Activated naive CD4-positive, alpha-beta T cell treated with anti-CD3 and anti-CD28 coated beads, Interleukin-2, amount 10 ng/mL, durations not matched to agents 5 hours and 36 hours (primary cell): ENCODE data around the gene SUSD6. TPM values are rescaled to one million over a fixed set of nuclear protein-coding genes. Genes with fewer than 3 reads are reported as not detected.

Source experiments
- total RNA-seq, 2 experiments: library from RNA; stranded (reverse); gene quantifications; one replicate each; pipeline ENCODE4 v1.2.3, GENCODE V29; 2021

The SUSD6 gene, protein sequence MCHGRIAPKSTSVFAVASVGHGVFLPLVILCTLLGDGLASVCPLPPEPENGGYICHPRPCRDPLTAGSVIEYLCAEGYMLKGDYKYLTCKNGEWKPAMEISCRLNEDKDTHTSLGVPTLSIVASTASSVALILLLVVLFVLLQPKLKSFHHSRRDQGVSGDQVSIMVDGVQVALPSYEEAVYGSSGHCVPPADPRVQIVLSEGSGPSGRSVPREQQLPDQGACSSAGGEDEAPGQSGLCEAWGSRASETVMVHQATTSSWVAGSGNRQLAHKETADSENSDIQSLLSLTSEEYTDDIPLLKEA
- 10 to 100 TPM; 45.3 to 47.5 TPM for total RNA-seq

DNA sequence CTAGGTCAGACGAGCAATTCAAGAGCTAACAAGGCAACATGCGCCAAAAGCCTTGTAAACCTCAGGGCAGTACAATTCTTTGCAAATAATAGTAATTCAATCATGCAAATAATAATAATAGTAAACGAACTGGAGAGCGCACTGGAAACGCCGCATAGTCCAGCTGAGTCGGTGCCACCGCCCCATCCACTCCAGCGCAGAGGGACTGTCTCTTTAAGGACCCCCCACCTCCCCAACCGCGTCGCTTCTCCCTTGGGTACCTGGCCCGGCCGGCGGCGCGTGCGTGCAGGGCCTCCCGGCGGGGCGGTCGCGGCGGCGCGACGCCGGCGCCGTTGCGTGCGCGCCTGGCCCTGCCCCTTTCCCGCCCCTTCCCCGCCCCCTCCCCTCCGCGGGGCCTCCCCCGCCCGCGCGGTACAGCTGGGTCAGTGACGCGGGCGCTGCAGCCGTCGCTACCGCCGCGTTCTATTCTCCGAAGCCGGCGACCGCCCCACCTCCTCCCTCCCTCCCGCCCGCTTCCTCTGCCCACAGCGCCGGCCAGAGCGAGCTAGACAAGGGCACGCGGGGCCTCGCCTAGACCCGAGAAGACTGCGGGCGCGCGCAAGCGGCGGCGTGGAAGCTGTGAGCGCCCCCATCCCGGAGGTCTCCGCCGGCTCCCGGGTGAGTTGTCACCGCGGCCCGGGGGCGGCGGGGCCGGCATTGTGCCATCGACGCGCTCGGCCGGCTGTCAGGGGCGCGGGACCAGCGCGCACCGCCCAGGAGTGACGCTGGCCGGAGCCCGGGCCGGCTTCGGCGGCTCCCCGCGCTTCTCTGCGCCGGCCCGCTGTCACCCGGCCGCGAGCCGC, at the start of gene SUSD6:
Gene SUSD6 (plus strand): TSS at position 425 of the 842 bp plus-strand sequence. CDS start 46,997 bp downstream, outside the sequence.

GRCh38 chr14:69574263-69574953, 37.0 kb upstream of the SUSD6 start, which contains the start of gene CCDC177:
Gene CCDC177, minus strand, starts transcription at chr14:69574871. Its CDS starts 1,249 bp downstream, at chr14:69573622.

Other genes with a start within 250 kb of the SUSD6 start
- gene ERH, start 213.3 kb upstream of the SUSD6 start, total RNA-seq = 100 to 1,000 TPM; 219 to 229 TPM
- 10 to 100 TPM; 40.1 to 40.8 TPM for gene SLC39A9, start 212.9 kb upstream of the SUSD6 start, total RNA-seq
- under 1 TPM; 0.05 to 0.15 TPM for gene PLEKHD1, start 126.9 kb upstream of the SUSD6 start, total RNA-seq
- not detected for gene CCDC177, start 36.7 kb upstream of the SUSD6 start, total RNA-seq
- 100 to 1,000 TPM; 434 to 463 TPM for gene SRSF5, start 155.5 kb downstream of the SUSD6 start, total RNA-seq
- not detected for gene SLC10A1, start 185.6 kb downstream of the SUSD6 start, total RNA-seq